Fibroblast of pulmonary artery (primary cell): ENCODE results near the gene CD164L2.
"Not testable (repeated sequence)": the region's sequence is repeated elsewhere in the genome, so short reads cannot be mapped to it uniquely, and the experiment has no call there.

ENCODE experiments used
- DNase-seq: peaks from one replicate; pipeline ENCODE4 v3.0.0-alpha.2; 2010; ENCODE audit warnings: low read depth
- H3K4me3 ChIP-seq: replicated peaks from 2 replicates; pipeline ENCODE4 v1.5.1; 2011; ENCODE audit warnings: low read depth, mild to moderate bottlenecking, control low read depth, low read length, moderate library complexity
- CTCF ChIP-seq: IDR thresholded peaks from 2 replicates; pipeline ENCODE4 v1.5.1; 2011; ENCODE audit warnings: mild to moderate bottlenecking, control low read depth, low read length, inconsistent platforms; ENCODE audit errors: missing control alignments

Gene CD164L2

GRCh38 chr1:27394282-27394658, 11.1 kb upstream of the CD164L2 start:
- DNase-seq = no peak
- TF ChIP-seq CTCF = no peak
- no peak overlapping the region for H3K4me3 ChIP-seq

GRCh38 chr1:27393641-27394281, 10.6 kb upstream of the CD164L2 start:
- no peak overlapping the region for H3K4me3 ChIP-seq
- DNase-seq = no peak
- TF ChIP-seq CTCF = no peak

GRCh38 chr1:27392778-27393635, 9.9 kb upstream of the CD164L2 start:
- H3K4me3 ChIP-seq = peak overlapping the region; percentile 66
- no peak for DNase-seq
- TF ChIP-seq CTCF = peak; percentile 28

GRCh38 chr1:27392096-27392777, 9.1 kb upstream of the CD164L2 start, which contains the start of gene GPR3:
Gene GPR3 (plus strand): TSS chr1:27392622. CDS start chr1:27393799, 1,177 bp downstream.
- peak; percentile 43 for TF ChIP-seq CTCF
- DNase-seq = peak; percentile 90
- H3K4me3 ChIP-seq = peak within 1 kb of the TSS; percentile 66

GRCh38 chr1:27391511-27392095, 8.5 kb upstream of the CD164L2 start:
- H3K4me3 ChIP-seq = peak overlapping the region; percentile 49
- peak; percentile 59 for DNase-seq
- TF ChIP-seq CTCF = peak; percentile 2

- H3K4me3 ChIP-seq = no peak overlapping the region
- peak; percentile 56 for DNase-seq
- peak; percentile 95 for TF ChIP-seq CTCF
Measured at GRCh38 chr1:27388337-27389005, 5.3 kb upstream of the CD164L2 start.

- not testable (repeated sequence) for H3K4me3 ChIP-seq, DNase-seq
Measured at GRCh38 chr1:27384797-27385196, 1.7 kb upstream of the CD164L2 start.
